GM23338 (cell line): ENCODE data around the gene PDZD8. TPM values are rescaled to one million over a fixed set of nuclear protein-coding genes. Genes with fewer than 3 reads are reported as not detected.

Experiments
- ATAC-seq: fragments of 200-7000 bp; cut with Tn5 transposase; 3 replicates; pipeline ENCODE4 v1.9.1; 2020
- DNase-seq: peaks from one replicate; pipeline ENCODE4 v3.0.0-alpha.2; 2015; ENCODE audit warnings: low spot score
- H2AFZ ChIP-seq: fragments of 200-600 bp; sonication (generic); 2 replicates; pipeline ENCODE4 v1.8.0; 2016; ENCODE audit warnings: antibody characterized with exemption, mild to moderate bottlenecking, moderate library complexity
- H3F3A ChIP-seq: fragments of 200-600 bp; sonication (generic); replicated peaks from 2 replicates; pipeline ENCODE4 v1.8.0; 2017; ENCODE audit warnings: antibody characterized with exemption, mixed run types, low read depth
- H3K27ac ChIP-seq: fragments of 200-600 bp; sonication (generic); 2 replicates; pipeline ENCODE4 v1.6.1; 2016; ENCODE audit warnings: low read depth
- H3K27me3 ChIP-seq: fragments of 200-600 bp; sonication (generic); 2 replicates; pipeline ENCODE4 v1.8.0; 2016; ENCODE audit warnings: mild to moderate bottlenecking, mixed run types, moderate library complexity; ENCODE audit not compliant: insufficient read depth
- H3K36me3 ChIP-seq: fragments of 200-600 bp; sonication (generic); 2 replicates; pipeline ENCODE4 v1.8.0; 2016; ENCODE audit warnings: mild to moderate bottlenecking; ENCODE audit not compliant: insufficient read depth
- H3K4me1 ChIP-seq: fragments of 200-600 bp; sonication (generic); 2 replicates; pipeline ENCODE4 v1.8.0; 2016; ENCODE audit warnings: mild to moderate bottlenecking, moderate library complexity; ENCODE audit not compliant: insufficient read depth
- H3K4me2 ChIP-seq: fragments of 200-600 bp; sonication (generic); 2 replicates; pipeline ENCODE4 v1.7.1; 2017; ENCODE audit warnings: mixed run types
- H3K4me3 ChIP-seq: fragments of 200-600 bp; sonication (generic); 2 replicates; pipeline ENCODE4 v1.6.1; 2016; ENCODE audit warnings: mixed run types
- H3K79me2 ChIP-seq: fragments of 200-600 bp; sonication (generic); replicated peaks from 2 replicates; pipeline ENCODE4 v1.8.0; 2017; ENCODE audit warnings: mild to moderate bottlenecking; ENCODE audit not compliant: insufficient read depth
- H3K9me2 ChIP-seq: fragments of 200-600 bp; sonication (generic); 2 replicates; pipeline ENCODE4 v1.8.0; 2017; ENCODE audit not compliant: insufficient read depth
- H4K20me1 ChIP-seq: fragments of 200-600 bp; sonication (generic); replicated peaks from 2 replicates; pipeline ENCODE4 v1.8.0; 2017; ENCODE audit warnings: mild to moderate bottlenecking; ENCODE audit not compliant: insufficient read depth
- H3K27ac Mint-ChIP-seq: 2 replicates; pipeline ENCODE4 v1.8.0; 2020; ENCODE audit warnings: inconsistent platforms, mild to moderate bottlenecking, moderate library complexity, mixed read lengths
- H3K27me3 Mint-ChIP-seq: 3 replicates; pipeline ENCODE4 v1.8.0; 2022; ENCODE audit warnings: low read depth, mild to moderate bottlenecking, moderate library complexity, mixed read lengths, inconsistent platforms; ENCODE audit not compliant: insufficient read depth, poor library complexity
- H3K36me3 Mint-ChIP-seq: 3 replicates; pipeline ENCODE4 v1.8.0; 2021; ENCODE audit warnings: low read depth, mild to moderate bottlenecking, inconsistent platforms, moderate library complexity, mixed read lengths
- H3K4me1 Mint-ChIP-seq: 3 replicates; pipeline ENCODE4 v1.8.0; 2020; ENCODE audit warnings: mild to moderate bottlenecking, inconsistent platforms, mixed read lengths
- H3K4me3 Mint-ChIP-seq: 3 replicates; pipeline ENCODE4 v1.8.0; 2021; ENCODE audit warnings: moderate library complexity, mild to moderate bottlenecking, inconsistent platforms, mixed read lengths
- H3K9me3 Mint-ChIP-seq: 3 replicates; pipeline ENCODE4 v1.8.0; 2020; ENCODE audit warnings: moderate library complexity, mild to moderate bottlenecking, inconsistent platforms, mixed read lengths
- CREB1 ChIP-seq: fragments of 250-450 bp; sonication (Bioruptor Pico); IDR thresholded peaks from 2 replicates; pipeline ENCODE4 v1.5.0; 2020; ENCODE audit warnings: low read depth, mild to moderate bottlenecking, moderate library complexity
- CTCF ChIP-seq, 2 experiments: fragments of 200-600 bp in 1 of 2; sonication (generic) in 1 of 2; conservative IDR thresholded peaks; 2 replicates each; pipeline versions ENCODE4 v1.5.1 to v1.6.1; 2016 to 2017; ENCODE audit warnings: antibody characterized with exemption in 2 of 2, low read depth in 2 of 2, mild to moderate bottlenecking in 2 of 2, moderate library complexity in 1 of 2
- ETS1 ChIP-seq: IDR thresholded peaks from 2 replicates; pipeline ENCODE4 v1.6.1; 2016; ENCODE audit warnings: antibody characterized with exemption
- EZH2 ChIP-seq: fragments of 200-600 bp; sonication (generic); IDR thresholded peaks from one replicate; pipeline ENCODE4 v1.8.0; 2017; ENCODE audit warnings: antibody characterized with exemption, mild to moderate bottlenecking, low read depth; ENCODE audit not compliant: unreplicated experiment
- EZH2phosphoT487 ChIP-seq: fragments of 200-600 bp; sonication (generic); IDR thresholded peaks from one replicate; pipeline ENCODE4 v1.8.1; 2018; ENCODE audit warnings: antibody characterized with exemption; ENCODE audit not compliant: unreplicated experiment
- JUNB ChIP-seq: IDR thresholded peaks from one replicate; pipeline ENCODE4 v1.6.1; 2016; ENCODE audit warnings: antibody characterized with exemption; ENCODE audit not compliant: unreplicated experiment
- NANOG ChIP-seq: IDR thresholded peaks from 2 replicates; pipeline ENCODE4 v1.6.1; 2016; ENCODE audit warnings: antibody characterized with exemption, borderline replicate concordance
- POLR2AphosphoS5 ChIP-seq: IDR thresholded peaks from 2 replicates; pipeline ENCODE4 v1.6.1; 2016; ENCODE audit warnings: antibody characterized with exemption, low read depth
- REST ChIP-seq: IDR thresholded peaks from one replicate; pipeline ENCODE4 v1.6.1; 2018; ENCODE audit warnings: antibody characterized with exemption; ENCODE audit not compliant: unreplicated experiment
- STAT1 ChIP-seq: IDR thresholded peaks from one replicate; pipeline ENCODE4 v1.6.1; 2016; ENCODE audit warnings: antibody characterized with exemption; ENCODE audit not compliant: unreplicated experiment
- ZNF114 ChIP-seq: fragments of 250-450 bp; sonication (Bioruptor Pico); IDR thresholded peaks from 2 replicates; pipeline ENCODE4 v1.5.0; 2020; ENCODE audit warnings: mild to moderate bottlenecking, moderate library complexity
- ZNF331 ChIP-seq: fragments of 250-450 bp; sonication (Bioruptor Pico); IDR thresholded peaks from 2 replicates; pipeline ENCODE4 v1.5.0; 2020; ENCODE audit warnings: low read depth, mild to moderate bottlenecking, moderate library complexity
- ZNF462 ChIP-seq: fragments of 250-450 bp; sonication (Bioruptor Pico); IDR thresholded peaks from 2 replicates; pipeline ENCODE4 v1.5.0; 2020; ENCODE audit warnings: mild to moderate bottlenecking, moderate library complexity
- polyA plus RNA-seq: library from polyadenylated mRNA; unstranded; fragments of >200 nt; fragmentation: Nextera tagmentation; extraction: Ambion mirVana; gene quantifications from 2 replicates; pipeline ENCODE4 v1.2.1, GENCODE V29; 2016
- total RNA-seq: library from RNA; depleted of rRNA; stranded (reverse); fragments of >200 nt; shearing (Covaris generic); gene quantifications from 2 replicates; pipeline ENCODE4 v1.2.3, GENCODE V29; 2014

The PDZD8 gene
- total and polyA plus RNA-seq, 2 experiments from 2014 or later = 11.4 to 28.6 TPM

- H3K36me3 ChIP-seq = no peaks in the 10 kb centered on the region
- ATAC-seq (no peak), DNase-seq (no peak)
- no peaks in the 10 kb centered on the region for H3K27me3 ChIP-seq
- peaks cover 18% of the 10 kb centered on the region for H3K79me2 ChIP-seq
- Mint-ChIP-seq H3K27me3 (no peaks in the 10 kb centered on the region), H3K36me3 (peaks cover 8% of the 10 kb centered on the region), H3K4me3 (no peak overlapping the region), H3K27ac (no peak overlapping the region), H3K9me3 (peaks cover 5% of the 10 kb centered on the region), H3K4me1 (peaks cover 4% of the 10 kb centered on the region; the same call in 2 of the 3 replicates)
- no peak overlapping the region for H3K4me3 ChIP-seq
- H3K9me2 ChIP-seq = no peaks in the 10 kb centered on the region
- no peak overlapping the region for H3K4me2 ChIP-seq
- no peak for TF ChIP-seq EZH2phosphoT487
- no peak for TF ChIP-seq POLR2AphosphoS5
- no peak for TF ChIP-seq STAT1
- no peak for TF ChIP-seq JUNB
- TF ChIP-seq CTCF (conservative IDR thresholded peaks at IDR 0.05; ENCODE audit: low read depth in 2 of 2) = no peak
- TF ChIP-seq ZNF331 (CRISPR knock-in tag) = no peak
- TF ChIP-seq ZNF462 = no peak
- TF ChIP-seq ETS1 = no peak
- TF ChIP-seq ZNF114 (CRISPR knock-in tag) = no peak
- no peak for TF ChIP-seq NANOG
- no peak for TF ChIP-seq REST
- TF ChIP-seq EZH2 = no peak
- TF ChIP-seq CREB1 (CRISPR knock-in tag) = no peak
- H3K27ac ChIP-seq = no peak overlapping the region
- no peaks in the 10 kb centered on the region for H3K4me1 ChIP-seq
- no peaks in the 10 kb centered on the region for H4K20me1 ChIP-seq
- no peak overlapping the region for H2AFZ ChIP-seq
- H3F3A ChIP-seq = no peaks in the 10 kb centered on the region
These were observed 77.0 kb downstream of the PDZD8 start for GRCh38 chr10:117298219-117298618.
